WTC11 (cell line): ENCODE data around the gene PRSS8. TPM values are rescaled to one million over a fixed set of nuclear protein-coding genes. Genes with fewer than 3 reads are reported as not detected.

ENCODE experiments used
- ATF1 ChIP-seq: sonication (generic); formaldehyde crosslinking; IDR thresholded peaks from 2 replicates; pipeline ENCODE4 v1.8.1; 2023; ENCODE audit warnings: mild to moderate bottlenecking, moderate library complexity, missing genetic modification reagents
- CREB1 ChIP-seq: sonication (generic); formaldehyde crosslinking; IDR thresholded peaks from 2 replicates; pipeline ENCODE4 v1.8.0; 2023; ENCODE audit warnings: mild to moderate bottlenecking, missing genetic modification reagents
- ESRRA ChIP-seq: sonication (generic); formaldehyde crosslinking; IDR thresholded peaks from 2 replicates; pipeline ENCODE4 v1.8.1; 2022; ENCODE audit warnings: mild to moderate bottlenecking, missing genetic modification reagents, borderline replicate concordance
- ETV6 ChIP-seq: sonication (generic); formaldehyde crosslinking; IDR thresholded peaks from 2 replicates; pipeline ENCODE4 v1.8.1; 2022; ENCODE audit warnings: mild to moderate bottlenecking, missing genetic modification reagents
- FOXP1 ChIP-seq: sonication (generic); formaldehyde crosslinking; IDR thresholded peaks from 2 replicates; pipeline ENCODE4 v1.8.0; 2022; ENCODE audit warnings: missing genetic modification reagents, mild to moderate bottlenecking, moderate library complexity, borderline replicate concordance
- GABPB1 ChIP-seq: sonication (generic); formaldehyde crosslinking; IDR thresholded peaks from 2 replicates; pipeline ENCODE4 v1.8.1; 2023; ENCODE audit warnings: mild to moderate bottlenecking, missing genetic modification reagents
- NFATC4 ChIP-seq: fragments of 250-450 bp; sonication (Bioruptor Pico); IDR thresholded peaks from 2 replicates; pipeline ENCODE4 v1.9.0; 2021; ENCODE audit warnings: mild to moderate bottlenecking
- OVOL2 ChIP-seq: fragments of 250-450 bp; sonication (Bioruptor Pico); IDR thresholded peaks from 2 replicates; pipeline ENCODE4 v1.9.0; 2021; ENCODE audit warnings: mild to moderate bottlenecking, borderline replicate concordance
- RELA ChIP-seq: sonication (generic); formaldehyde crosslinking; IDR thresholded peaks from 2 replicates; pipeline ENCODE4 v1.8.1; 2022; ENCODE audit warnings: missing genetic modification reagents, mild to moderate bottlenecking, borderline replicate concordance
- RORB ChIP-seq: fragments of 250-450 bp; sonication (Bioruptor Pico); IDR thresholded peaks from 2 replicates; pipeline ENCODE4 v1.9.0; 2021; ENCODE audit warnings: mild to moderate bottlenecking
- TCF7 ChIP-seq: sonication (generic); formaldehyde crosslinking; IDR thresholded peaks from 2 replicates; pipeline ENCODE4 v1.8.0; 2022; ENCODE audit warnings: mild to moderate bottlenecking, low read depth, missing genetic modification reagents, moderate library complexity
- ZNF138 ChIP-seq: sonication (generic); formaldehyde crosslinking; conservative IDR thresholded peaks from 2 replicates; pipeline ENCODE4 v1.8.1; 2022; ENCODE audit warnings: mild to moderate bottlenecking, moderate library complexity, missing genetic modification reagents
- ZNF219 ChIP-seq: sonication (generic); formaldehyde crosslinking; IDR thresholded peaks from 2 replicates; pipeline ENCODE4 v1.8.0; 2023; ENCODE audit warnings: missing genetic modification reagents, mild to moderate bottlenecking, borderline replicate concordance
- ZNF232 ChIP-seq: sonication (generic); formaldehyde crosslinking; IDR thresholded peaks from 2 replicates; pipeline ENCODE4 v1.8.0; 2022; ENCODE audit warnings: mild to moderate bottlenecking, missing genetic modification reagents
- ZNF263 ChIP-seq: sonication (generic); formaldehyde crosslinking; IDR thresholded peaks from 2 replicates; pipeline ENCODE4 v1.8.1; 2022; ENCODE audit warnings: low read depth, mild to moderate bottlenecking, moderate library complexity, missing genetic modification reagents
- ZNF416 ChIP-seq: fragments of 250-450 bp; sonication (Bioruptor Pico); IDR thresholded peaks from 2 replicates; pipeline ENCODE4 v1.9.0; 2021; ENCODE audit warnings: mild to moderate bottlenecking, inconsistent platforms
- ZNF423 ChIP-seq: fragments of 250-450 bp; sonication (Bioruptor Pico); IDR thresholded peaks from 2 replicates; pipeline ENCODE4 v2.1.2; 2022; ENCODE audit warnings: mild to moderate bottlenecking, moderate library complexity
- ZNF671 ChIP-seq: fragments of 250-450 bp; sonication (Bioruptor Pico); IDR thresholded peaks from 2 replicates; pipeline ENCODE4 v1.8.0; 2021; ENCODE audit warnings: mild to moderate bottlenecking
- total RNA-seq: library from RNA; stranded (reverse); gene quantifications from 3 replicates; pipeline ENCODE4 v1.2.3, GENCODE V29; 2021
- TF ChIP-seq, protein P1 (sequence below): fragments of 250-450 bp; sonication (Bioruptor Pico); IDR thresholded peaks from 2 replicates; pipeline ENCODE4 v1.9.0; 2021; ENCODE audit warnings: mild to moderate bottlenecking
- TF ChIP-seq, protein P2 (sequence below): sonication (generic); formaldehyde crosslinking; IDR thresholded peaks from 2 replicates; pipeline ENCODE4 v1.8.0; 2023; ENCODE audit warnings: missing genetic modification reagents
- TF ChIP-seq, protein P3 (sequence below): sonication (generic); formaldehyde crosslinking; IDR thresholded peaks from 2 replicates; pipeline ENCODE4 v1.8.1; 2022; ENCODE audit warnings: low read depth, mild to moderate bottlenecking, moderate library complexity, missing genetic modification reagents, borderline replicate concordance
- TF ChIP-seq, protein P4 (sequence below): sonication (generic); formaldehyde crosslinking; IDR thresholded peaks from 2 replicates; pipeline ENCODE4 v1.8.1; 2022; ENCODE audit warnings: mild to moderate bottlenecking, missing genetic modification reagents, moderate library complexity, borderline replicate concordance
- TF ChIP-seq, protein P5 (sequence below): sonication (generic); formaldehyde crosslinking; conservative IDR thresholded peaks from 2 replicates; pipeline ENCODE4 v1.8.1; 2023; ENCODE audit warnings: mild to moderate bottlenecking, low read depth, missing genetic modification reagents, moderate library complexity
- TF ChIP-seq, protein P6 (sequence below): sonication (generic); formaldehyde crosslinking; IDR thresholded peaks from 2 replicates; pipeline ENCODE4 v1.8.0; 2022; ENCODE audit warnings: mild to moderate bottlenecking, missing genetic modification reagents
- TF ChIP-seq, protein P7 (sequence below): sonication (generic); formaldehyde crosslinking; IDR thresholded peaks from 2 replicates; pipeline ENCODE4 v1.8.1; 2023; ENCODE audit warnings: mild to moderate bottlenecking, missing genetic modification reagents, borderline replicate concordance
- TF ChIP-seq, protein P8 (sequence below): sonication (generic); formaldehyde crosslinking; IDR thresholded peaks from 2 replicates; pipeline ENCODE4 v1.8.0; 2022; ENCODE audit warnings: mild to moderate bottlenecking, missing genetic modification reagents

The PRSS8 gene
- total RNA-seq, 1 experiment from 2014 or later: 78.8 TPM

DNA sequence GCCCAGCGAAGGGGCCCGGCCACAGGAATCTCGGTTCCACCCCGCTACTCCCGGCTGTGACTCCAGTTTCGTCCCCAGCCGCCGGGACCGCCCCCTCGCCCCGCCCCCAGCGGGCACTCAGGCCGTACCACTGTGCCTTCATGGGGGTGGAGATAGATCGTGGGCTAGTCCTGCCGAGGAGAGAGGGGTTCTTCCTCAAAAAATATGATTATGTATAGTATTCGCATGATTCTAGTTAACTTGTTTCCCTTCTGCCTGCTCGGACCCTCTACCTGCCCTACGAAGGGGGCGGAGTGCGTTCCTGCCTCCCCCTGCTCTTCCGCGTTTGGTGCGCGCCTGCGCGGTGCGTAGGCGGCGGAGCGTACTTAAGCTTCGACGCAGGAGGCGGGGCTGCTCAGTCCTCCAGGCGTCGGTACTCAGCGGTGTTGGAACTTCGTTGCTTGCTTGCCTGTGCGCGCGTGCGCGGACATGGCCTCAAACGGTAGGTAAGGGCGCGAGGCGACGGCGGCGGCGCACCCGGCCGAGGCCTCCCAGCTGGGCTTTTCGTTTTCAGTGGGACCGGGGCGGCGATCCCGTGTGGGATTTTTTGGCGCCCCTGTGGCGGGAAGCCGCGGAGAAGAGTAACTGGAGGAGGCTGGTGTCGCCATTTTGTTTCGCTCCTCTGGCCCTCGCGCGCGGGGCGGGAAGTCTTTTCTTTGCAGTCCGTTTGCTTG lies 44.4 kb upstream of the PRSS8 start, which contains the start of gene FUS (continued):
- 0 out of 2 replicates have a peak, but pooled peaks have one; percentile 62 for TF ChIP-seq CREB1 (CRISPR knock-in tag)
- TF ChIP-seq RORB (CRISPR knock-in tag): peak; percentile 72; the same call in 1 of the 2 replicates
- TF ChIP-seq ZNF416: peak; percentile 87; the same call in 1 of the 2 replicates
- TF ChIP-seq FOXP1 (CRISPR knock-in tag): peak; percentile 73
- peak; percentile 88; the same call in 1 of the 2 replicates for TF ChIP-seq ZNF671
- TF ChIP-seq, protein P1, sequence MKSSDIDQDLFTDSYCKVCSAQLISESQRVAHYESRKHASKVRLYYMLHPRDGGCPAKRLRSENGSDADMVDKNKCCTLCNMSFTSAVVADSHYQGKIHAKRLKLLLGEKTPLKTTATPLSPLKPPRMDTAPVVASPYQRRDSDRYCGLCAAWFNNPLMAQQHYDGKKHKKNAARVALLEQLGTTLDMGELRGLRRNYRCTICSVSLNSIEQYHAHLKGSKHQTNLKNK (CRISPR knock-in tag): peak; percentile 44; the same call in 1 of the 2 replicates
- TF ChIP-seq, protein P2, sequence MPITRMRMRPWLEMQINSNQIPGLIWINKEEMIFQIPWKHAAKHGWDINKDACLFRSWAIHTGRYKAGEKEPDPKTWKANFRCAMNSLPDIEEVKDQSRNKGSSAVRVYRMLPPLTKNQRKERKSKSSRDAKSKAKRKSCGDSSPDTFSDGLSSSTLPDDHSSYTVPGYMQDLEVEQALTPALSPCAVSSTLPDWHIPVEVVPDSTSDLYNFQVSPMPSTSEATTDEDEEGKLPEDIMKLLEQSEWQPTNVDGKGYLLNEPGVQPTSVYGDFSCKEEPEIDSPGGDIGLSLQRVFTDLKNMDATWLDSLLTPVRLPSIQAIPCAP (CRISPR knock-in tag): peak; percentile 45; the same call in 1 of the 2 replicates
- TF ChIP-seq ZNF219 (CRISPR knock-in tag): peak; percentile 19; the same call in 1 of the 2 replicates
- peak; percentile 45 for TF ChIP-seq GABPB1 (CRISPR knock-in tag)
- TF ChIP-seq, protein P3, sequence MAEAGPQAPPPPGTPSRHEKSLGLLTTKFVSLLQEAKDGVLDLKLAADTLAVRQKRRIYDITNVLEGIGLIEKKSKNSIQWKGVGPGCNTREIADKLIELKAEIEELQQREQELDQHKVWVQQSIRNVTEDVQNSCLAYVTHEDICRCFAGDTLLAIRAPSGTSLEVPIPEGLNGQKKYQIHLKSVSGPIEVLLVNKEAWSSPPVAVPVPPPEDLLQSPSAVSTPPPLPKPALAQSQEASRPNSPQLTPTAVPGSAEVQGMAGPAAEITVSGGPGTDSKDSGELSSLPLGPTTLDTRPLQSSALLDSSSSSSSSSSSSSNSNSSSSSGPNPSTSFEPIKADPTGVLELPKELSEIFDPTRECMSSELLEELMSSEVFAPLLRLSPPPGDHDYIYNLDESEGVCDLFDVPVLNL (CRISPR knock-in tag): no peak; the same call in 1 of the 2 replicates
- no peak for TF ChIP-seq ZNF423
- TF ChIP-seq, protein P4, sequence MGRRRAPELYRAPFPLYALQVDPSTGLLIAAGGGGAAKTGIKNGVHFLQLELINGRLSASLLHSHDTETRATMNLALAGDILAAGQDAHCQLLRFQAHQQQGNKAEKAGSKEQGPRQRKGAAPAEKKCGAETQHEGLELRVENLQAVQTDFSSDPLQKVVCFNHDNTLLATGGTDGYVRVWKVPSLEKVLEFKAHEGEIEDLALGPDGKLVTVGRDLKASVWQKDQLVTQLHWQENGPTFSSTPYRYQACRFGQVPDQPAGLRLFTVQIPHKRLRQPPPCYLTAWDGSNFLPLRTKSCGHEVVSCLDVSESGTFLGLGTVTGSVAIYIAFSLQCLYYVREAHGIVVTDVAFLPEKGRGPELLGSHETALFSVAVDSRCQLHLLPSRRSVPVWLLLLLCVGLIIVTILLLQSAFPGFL (CRISPR knock-in tag): peak; percentile 86; the same call in 1 of the 2 replicates
- peak; percentile 63; the same call in 1 of the 2 replicates for TF ChIP-seq ETV6
- peak; percentile 65; the same call in 1 of the 2 replicates for TF ChIP-seq ESRRA (CRISPR knock-in tag)
- TF ChIP-seq ZNF232: peak; percentile 58; the same call in 1 of the 2 replicates
- TF ChIP-seq, protein P5, sequence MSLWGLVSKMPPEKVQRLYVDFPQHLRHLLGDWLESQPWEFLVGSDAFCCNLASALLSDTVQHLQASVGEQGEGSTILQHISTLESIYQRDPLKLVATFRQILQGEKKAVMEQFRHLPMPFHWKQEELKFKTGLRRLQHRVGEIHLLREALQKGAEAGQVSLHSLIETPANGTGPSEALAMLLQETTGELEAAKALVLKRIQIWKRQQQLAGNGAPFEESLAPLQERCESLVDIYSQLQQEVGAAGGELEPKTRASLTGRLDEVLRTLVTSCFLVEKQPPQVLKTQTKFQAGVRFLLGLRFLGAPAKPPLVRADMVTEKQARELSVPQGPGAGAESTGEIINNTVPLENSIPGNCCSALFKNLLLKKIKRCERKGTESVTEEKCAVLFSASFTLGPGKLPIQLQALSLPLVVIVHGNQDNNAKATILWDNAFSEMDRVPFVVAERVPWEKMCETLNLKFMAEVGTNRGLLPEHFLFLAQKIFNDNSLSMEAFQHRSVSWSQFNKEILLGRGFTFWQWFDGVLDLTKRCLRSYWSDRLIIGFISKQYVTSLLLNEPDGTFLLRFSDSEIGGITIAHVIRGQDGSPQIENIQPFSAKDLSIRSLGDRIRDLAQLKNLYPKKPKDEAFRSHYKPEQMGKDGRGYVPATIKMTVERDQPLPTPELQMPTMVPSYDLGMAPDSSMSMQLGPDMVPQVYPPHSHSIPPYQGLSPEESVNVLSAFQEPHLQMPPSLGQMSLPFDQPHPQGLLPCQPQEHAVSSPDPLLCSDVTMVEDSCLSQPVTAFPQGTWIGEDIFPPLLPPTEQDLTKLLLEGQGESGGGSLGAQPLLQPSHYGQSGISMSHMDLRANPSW (CRISPR knock-in tag): no peak
- 0 out of 2 replicates have a peak, but pooled peaks have one; percentile 63 for TF ChIP-seq RELA (CRISPR knock-in tag)
- TF ChIP-seq ATF1: peak; percentile 90; the same call in 1 of the 2 replicates
- peak; percentile 13; the same call in 1 of the 2 replicates for TF ChIP-seq OVOL2 (CRISPR knock-in tag)
- 0 out of 2 replicates have a peak, but pooled peaks have one; percentile 38 for TF ChIP-seq TCF7 (CRISPR knock-in tag)
- TF ChIP-seq, protein P6, sequence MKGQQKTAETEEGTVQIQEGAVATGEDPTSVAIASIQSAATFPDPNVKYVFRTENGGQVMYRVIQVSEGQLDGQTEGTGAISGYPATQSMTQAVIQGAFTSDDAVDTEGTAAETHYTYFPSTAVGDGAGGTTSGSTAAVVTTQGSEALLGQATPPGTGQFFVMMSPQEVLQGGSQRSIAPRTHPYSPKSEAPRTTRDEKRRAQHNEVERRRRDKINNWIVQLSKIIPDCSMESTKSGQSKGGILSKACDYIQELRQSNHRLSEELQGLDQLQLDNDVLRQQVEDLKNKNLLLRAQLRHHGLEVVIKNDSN: 0 out of 2 replicates have a peak, but pooled peaks have one; percentile 18
- no peak for TF ChIP-seq ZNF263 (CRISPR knock-in tag)
- TF ChIP-seq, protein P7, sequence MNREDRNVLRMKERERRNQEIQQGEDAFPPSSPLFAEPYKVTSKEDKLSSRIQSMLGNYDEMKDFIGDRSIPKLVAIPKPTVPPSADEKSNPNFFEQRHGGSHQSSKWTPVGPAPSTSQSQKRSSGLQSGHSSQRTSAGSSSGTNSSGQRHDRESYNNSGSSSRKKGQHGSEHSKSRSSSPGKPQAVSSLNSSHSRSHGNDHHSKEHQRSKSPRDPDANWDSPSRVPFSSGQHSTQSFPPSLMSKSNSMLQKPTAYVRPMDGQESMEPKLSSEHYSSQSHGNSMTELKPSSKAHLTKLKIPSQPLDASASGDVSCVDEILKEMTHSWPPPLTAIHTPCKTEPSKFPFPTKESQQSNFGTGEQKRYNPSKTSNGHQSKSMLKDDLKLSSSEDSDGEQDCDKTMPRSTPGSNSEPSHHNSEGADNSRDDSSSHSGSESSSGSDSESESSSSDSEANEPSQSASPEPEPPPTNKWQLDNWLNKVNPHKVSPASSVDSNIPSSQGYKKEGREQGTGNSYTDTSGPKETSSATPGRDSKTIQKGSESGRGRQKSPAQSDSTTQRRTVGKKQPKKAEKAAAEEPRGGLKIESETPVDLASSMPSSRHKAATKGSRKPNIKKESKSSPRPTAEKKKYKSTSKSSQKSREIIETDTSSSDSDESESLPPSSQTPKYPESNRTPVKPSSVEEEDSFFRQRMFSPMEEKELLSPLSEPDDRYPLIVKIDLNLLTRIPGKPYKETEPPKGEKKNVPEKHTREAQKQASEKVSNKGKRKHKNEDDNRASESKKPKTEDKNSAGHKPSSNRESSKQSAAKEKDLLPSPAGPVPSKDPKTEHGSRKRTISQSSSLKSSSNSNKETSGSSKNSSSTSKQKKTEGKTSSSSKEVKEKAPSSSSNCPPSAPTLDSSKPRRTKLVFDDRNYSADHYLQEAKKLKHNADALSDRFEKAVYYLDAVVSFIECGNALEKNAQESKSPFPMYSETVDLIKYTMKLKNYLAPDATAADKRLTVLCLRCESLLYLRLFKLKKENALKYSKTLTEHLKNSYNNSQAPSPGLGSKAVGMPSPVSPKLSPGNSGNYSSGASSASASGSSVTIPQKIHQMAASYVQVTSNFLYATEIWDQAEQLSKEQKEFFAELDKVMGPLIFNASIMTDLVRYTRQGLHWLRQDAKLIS (CRISPR knock-in tag): no peak
- TF ChIP-seq NFATC4 (CRISPR knock-in tag): peak; percentile 88
- no peak for TF ChIP-seq ZNF138 (CRISPR knock-in tag)
- TF ChIP-seq, protein P8, sequence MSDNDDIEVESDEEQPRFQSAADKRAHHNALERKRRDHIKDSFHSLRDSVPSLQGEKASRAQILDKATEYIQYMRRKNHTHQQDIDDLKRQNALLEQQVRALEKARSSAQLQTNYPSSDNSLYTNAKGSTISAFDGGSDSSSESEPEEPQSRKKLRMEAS: peak; percentile 13; the same call in 1 of the 2 replicates
